NCI-H524 (cell line): ENCODE data around the gene MOB4.
A peak's percentile ranks its signal among the peaks of the same experiment; 100 is the strongest.

Experiments used
- DNase-seq, 2 experiments: peaks; one replicate each; lab custom pipeline; 2025; lab: John Stamatoyannopoulos, UW

MOB4 gene

GRCh38 chr2:197591339-197592072 lies 75.6 kb downstream of the MOB4 start:
- DNase-seq: no peak

- no peak for DNase-seq
Observed at GRCh38 chr2:197596766-197597165, 80.9 kb downstream of the MOB4 start.

GRCh38 chr2:197597166-197597565 lies 81.3 kb downstream of the MOB4 start:
- no peak for DNase-seq

- DNase-seq: no peak
Observed at GRCh38 chr2:197598450-197598849, 82.6 kb downstream of the MOB4 start.

GRCh38 chr2:197599285-197599965 lies 83.6 kb downstream of the MOB4 start:
- DNase-seq: peak; percentile 55 to 79

GRCh38 chr2:197600306-197600705 lies 84.4 kb downstream of the MOB4 start:
- no peak for DNase-seq

GRCh38 chr2:197601726-197602125 lies 85.9 kb downstream of the MOB4 start:
- no peak for DNase-seq
